Measurements from ENCODE around the gene MOB3B.

MOB3B gene

GRCh38 chr9:27535701-27536118 lies 6.1 kb upstream of the MOB3B start:
- TF ChIP-seq, protein P1, sequence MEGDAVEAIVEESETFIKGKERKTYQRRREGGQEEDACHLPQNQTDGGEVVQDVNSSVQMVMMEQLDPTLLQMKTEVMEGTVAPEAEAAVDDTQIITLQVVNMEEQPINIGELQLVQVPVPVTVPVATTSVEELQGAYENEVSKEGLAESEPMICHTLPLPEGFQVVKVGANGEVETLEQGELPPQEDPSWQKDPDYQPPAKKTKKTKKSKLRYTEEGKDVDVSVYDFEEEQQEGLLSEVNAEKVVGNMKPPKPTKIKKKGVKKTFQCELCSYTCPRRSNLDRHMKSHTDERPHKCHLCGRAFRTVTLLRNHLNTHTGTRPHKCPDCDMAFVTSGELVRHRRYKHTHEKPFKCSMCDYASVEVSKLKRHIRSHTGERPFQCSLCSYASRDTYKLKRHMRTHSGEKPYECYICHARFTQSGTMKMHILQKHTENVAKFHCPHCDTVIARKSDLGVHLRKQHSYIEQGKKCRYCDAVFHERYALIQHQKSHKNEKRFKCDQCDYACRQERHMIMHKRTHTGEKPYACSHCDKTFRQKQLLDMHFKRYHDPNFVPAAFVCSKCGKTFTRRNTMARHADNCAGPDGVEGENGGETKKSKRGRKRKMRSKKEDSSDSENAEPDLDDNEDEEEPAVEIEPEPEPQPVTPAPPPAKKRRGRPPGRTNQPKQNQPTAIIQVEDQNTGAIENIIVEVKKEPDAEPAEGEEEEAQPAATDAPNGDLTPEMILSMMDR (IDR thresholded peaks at IDR 0.05; ENCODE audit: low read depth, low read length), result no peak

DNA sequence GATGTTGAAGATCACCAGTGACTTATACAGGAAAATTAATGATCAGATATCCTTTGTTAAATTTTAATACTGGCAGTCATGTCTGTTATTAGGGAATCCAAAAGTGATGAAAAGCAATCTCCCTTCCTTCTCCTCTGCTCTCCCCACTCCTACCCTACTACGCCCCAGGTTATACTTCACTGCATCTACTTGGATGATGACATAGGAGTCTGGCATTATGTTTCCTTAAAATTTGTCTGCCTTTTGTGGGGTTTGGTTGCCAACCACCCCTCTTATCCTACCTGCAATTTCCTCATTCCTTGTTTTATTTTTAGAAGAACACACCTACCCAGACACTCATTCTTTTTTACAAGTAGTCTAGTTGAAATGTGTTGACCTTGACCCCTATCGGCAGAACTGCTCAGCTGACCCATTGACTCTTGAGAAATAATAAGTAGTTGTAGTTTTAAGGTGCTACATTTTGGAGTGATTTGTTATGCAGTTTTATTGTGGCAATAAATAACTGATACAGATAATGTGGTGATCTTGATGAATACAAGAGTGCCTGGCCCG lies 5.1 kb upstream of the MOB3B start:
- TF ChIP-seq, protein P1 (IDR thresholded peaks at IDR 0.05; ENCODE audit: low read depth, low read length), result no peak
- no peak overlapping the region for H3K4me3 ChIP-seq (ENCODE audit: low read depth, low read length)

More at GRCh38 chr9:27535701-27536118, 6.1 kb upstream of the MOB3B start:
- H3K4me3 ChIP-seq (ENCODE audit: low read depth, low read length), result no peak overlapping the region

- H3K4me3 ChIP-seq (ENCODE audit: low read depth, low read length), result no peak overlapping the region
- TF ChIP-seq, protein P1 (IDR thresholded peaks at IDR 0.05; ENCODE audit: low read depth, low read length), result no peak
These were observed 4.5 kb upstream of the MOB3B start for GRCh38 chr9:27534131-27534530.

GRCh38 chr9:27533311-27533710 lies 3.7 kb upstream of the MOB3B start:
- TF ChIP-seq, protein P1 (IDR thresholded peaks at IDR 0.05; ENCODE audit: low read depth, low read length), result no peak

GRCh38 chr9:27532046-27532445 lies 2.4 kb upstream of the MOB3B start:
- TF ChIP-seq, protein P1 (IDR thresholded peaks at IDR 0.05; ENCODE audit: low read depth, low read length), result no peak
- H3K4me3 ChIP-seq (ENCODE audit: low read depth, low read length), result no peak overlapping the region

More at GRCh38 chr9:27533311-27533710, 3.7 kb upstream of the MOB3B start:
- no peak overlapping the region for H3K4me3 ChIP-seq (ENCODE audit: low read depth, low read length)

DNA sequence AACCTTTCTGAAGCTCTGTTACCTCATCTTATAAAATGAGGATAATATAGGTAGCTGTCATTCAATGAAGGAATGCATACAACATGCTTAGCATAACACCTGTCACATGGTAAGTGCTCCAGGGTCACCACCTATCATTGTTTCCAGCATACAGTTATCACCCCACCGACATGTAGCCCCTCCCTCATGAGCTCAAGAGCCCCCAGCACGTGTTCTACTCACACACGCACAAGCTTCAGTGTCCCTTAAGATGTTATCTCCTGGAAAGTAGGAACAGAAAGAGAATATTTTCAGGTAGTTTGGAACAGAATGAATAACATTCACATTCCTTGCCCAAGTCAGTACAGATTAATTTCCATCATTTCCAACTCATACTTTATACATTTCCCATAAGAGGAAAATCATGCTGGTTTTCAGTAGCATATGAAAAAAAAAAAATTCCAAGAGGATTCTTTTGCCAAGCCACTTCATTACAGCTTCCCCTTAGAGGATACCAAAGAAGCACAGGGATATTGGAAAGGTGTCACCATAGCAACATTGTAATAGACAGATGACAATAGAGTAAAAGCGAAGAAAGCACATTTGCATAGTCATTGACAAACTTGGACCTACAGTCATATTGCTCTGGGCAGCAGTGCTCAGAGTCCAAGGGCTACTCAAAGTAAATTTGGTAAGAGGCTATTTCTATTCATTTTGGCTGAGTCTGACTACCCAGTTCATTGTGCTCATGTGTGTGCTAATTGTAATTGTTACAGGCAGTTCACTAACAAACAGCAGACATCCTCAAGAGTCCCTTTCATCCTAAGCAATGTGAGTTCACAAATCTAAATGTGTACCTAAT lies 1.5 kb upstream of the MOB3B start:
- no peak overlapping the region for H3K4me3 ChIP-seq (ENCODE audit: low read depth, low read length)
- TF ChIP-seq, protein P1 (IDR thresholded peaks at IDR 0.05; ENCODE audit: low read depth, low read length), result no peak

- TF ChIP-seq, protein P1 (IDR thresholded peaks at IDR 0.05; ENCODE audit: low read depth, low read length), result no peak
- H3K4me3 ChIP-seq (ENCODE audit: low read depth, low read length), result peak overlapping the region; percentile 61
These were observed 713 bp downstream of the MOB3B start for GRCh38 chr9:27528886-27529315.

Measured in WI38 (cell line).